ENCODE results near the gene MED26. TPM values are rescaled to one million over a fixed set of nuclear protein-coding genes. Genes with fewer than 3 reads are reported as not detected.

MED26 gene
- total RNA-seq, 1 experiment from 2014 or later = 8.8 TPM

DNA sequence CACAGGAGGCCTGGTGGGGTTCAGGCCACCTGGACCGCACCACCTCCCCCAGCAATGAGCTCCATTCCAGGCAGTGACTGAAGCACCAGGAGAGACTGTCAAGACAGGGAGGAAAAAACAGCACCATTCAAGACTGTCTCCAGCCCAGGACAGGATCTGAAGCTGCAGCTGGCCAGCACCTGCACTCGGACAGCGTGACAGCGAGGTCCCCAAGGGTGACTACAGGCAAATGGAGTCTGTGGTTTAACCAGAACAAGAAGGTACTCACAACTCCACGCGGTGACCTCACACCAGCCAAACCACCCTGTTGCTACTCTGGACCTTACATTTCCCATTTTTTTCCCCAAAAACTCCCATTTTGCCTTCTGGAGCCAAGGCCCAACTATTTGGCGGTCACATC, 9.8 kb downstream of the MED26 start:
- ATAC-seq (no peak), DNase-seq (ENCODE audit: low read depth, low spot score) (no peak)
- POLR2A ChIA-PET = no interaction called here
- no TSS peak for BruUV-seq (replicated peaks)
- H3K9me3 ChIP-seq (ENCODE audit: control insufficient read depth, insufficient read depth, low read depth, low read length) = no peaks in the 10 kb centered on the region
- CTCF ChIA-PET = no interaction called here
- H3K27ac ChIP-seq (ENCODE audit: low read length) = no peak overlapping the region
- H3K4me3 ChIP-seq (ENCODE audit: low read depth in 2 of 2, low read length in 2 of 2) = no peak overlapping the region
- H3K27me3 ChIP-seq (ENCODE audit: control insufficient read depth, insufficient read depth, low read length) = no peaks in the 10 kb centered on the region
- in situ Hi-C loops (cut with HindIII; ENCODE audit: low pct_unique_long_range_greater_than_20kb, low sequenced_read_pairs) = no loop called here
- peaks cover 6% of the 10 kb centered on the region for H3K4me1 ChIP-seq (ENCODE audit: control insufficient read depth, insufficient read depth, low read length)
- H3K36me3 ChIP-seq (ENCODE audit: control insufficient read depth, insufficient read depth, low read length) = no peaks in the 10 kb centered on the region
- intact Hi-C loops (cut with micrococcal nuclease; ENCODE audit: unreplicated experiment) = no loop called here
- TF ChIP-seq, protein P1, sequence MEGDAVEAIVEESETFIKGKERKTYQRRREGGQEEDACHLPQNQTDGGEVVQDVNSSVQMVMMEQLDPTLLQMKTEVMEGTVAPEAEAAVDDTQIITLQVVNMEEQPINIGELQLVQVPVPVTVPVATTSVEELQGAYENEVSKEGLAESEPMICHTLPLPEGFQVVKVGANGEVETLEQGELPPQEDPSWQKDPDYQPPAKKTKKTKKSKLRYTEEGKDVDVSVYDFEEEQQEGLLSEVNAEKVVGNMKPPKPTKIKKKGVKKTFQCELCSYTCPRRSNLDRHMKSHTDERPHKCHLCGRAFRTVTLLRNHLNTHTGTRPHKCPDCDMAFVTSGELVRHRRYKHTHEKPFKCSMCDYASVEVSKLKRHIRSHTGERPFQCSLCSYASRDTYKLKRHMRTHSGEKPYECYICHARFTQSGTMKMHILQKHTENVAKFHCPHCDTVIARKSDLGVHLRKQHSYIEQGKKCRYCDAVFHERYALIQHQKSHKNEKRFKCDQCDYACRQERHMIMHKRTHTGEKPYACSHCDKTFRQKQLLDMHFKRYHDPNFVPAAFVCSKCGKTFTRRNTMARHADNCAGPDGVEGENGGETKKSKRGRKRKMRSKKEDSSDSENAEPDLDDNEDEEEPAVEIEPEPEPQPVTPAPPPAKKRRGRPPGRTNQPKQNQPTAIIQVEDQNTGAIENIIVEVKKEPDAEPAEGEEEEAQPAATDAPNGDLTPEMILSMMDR (IDR thresholded peaks at IDR 0.05) = no peak
- TF ChIP-seq SIN3A (IDR thresholded peaks at IDR 0.05; ENCODE audit: borderline replicate concordance, insufficient read depth, low read depth, low read length) (no peak), TCF7L2 (IDR thresholded peaks at IDR 0.05; ENCODE audit: low read depth, low read length) (no peak), REST (IDR thresholded peaks at IDR 0.05; ENCODE audit: insufficient read depth in 1 of 2, low read depth in 2 of 2, low read length in 1 of 2) (no peak), POLR2AphosphoS5 (IDR thresholded peaks at IDR 0.05; ENCODE audit: low read depth, low read length) (no peak)

DNA sequence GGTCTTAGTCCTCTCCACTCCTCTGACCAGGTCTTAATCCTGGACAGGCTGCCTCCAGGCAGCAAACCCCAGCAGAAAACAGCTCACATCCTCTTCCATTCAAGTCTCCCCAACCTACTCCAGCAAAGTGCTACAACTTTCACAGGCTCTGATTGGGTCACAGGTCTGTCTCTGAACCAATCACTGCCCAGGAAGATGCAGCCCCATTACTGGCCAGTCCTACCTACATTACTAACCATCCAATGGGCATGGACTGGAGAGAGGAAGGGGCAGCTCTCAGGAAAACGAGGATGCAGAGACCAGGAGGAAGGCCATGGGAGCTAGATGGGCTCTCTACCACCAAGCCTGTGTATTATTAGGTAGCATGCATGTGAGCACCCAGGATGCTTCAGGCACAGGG, 12.2 kb downstream of the MED26 start:
- DNase-seq (ENCODE audit: low read depth, low spot score) = no peak
- BruUV-seq (replicated peaks) = no TSS peak
- intact Hi-C loops (cut with micrococcal nuclease; ENCODE audit: unreplicated experiment) = no loop called here
- peaks cover 6% of the 10 kb centered on the region for H3K4me1 ChIP-seq (ENCODE audit: control insufficient read depth, insufficient read depth, low read length)
- ChIA-PET CTCF (no interaction called here), POLR2A (no interaction called here)
- no peak overlapping the region for H3K4me3 ChIP-seq (ENCODE audit: low read depth in 2 of 2, low read length in 2 of 2)
- ATAC-seq = no peak
- in situ Hi-C loops (cut with HindIII; ENCODE audit: low pct_unique_long_range_greater_than_20kb, low sequenced_read_pairs) = no loop called here
- H3K27ac ChIP-seq (ENCODE audit: low read length) = no peak overlapping the region
- TF ChIP-seq POLR2AphosphoS5 (IDR thresholded peaks at IDR 0.05; ENCODE audit: low read depth, low read length) (no peak), REST (IDR thresholded peaks at IDR 0.05; ENCODE audit: insufficient read depth in 1 of 2, low read depth in 2 of 2, low read length in 1 of 2) (no peak), TCF7L2 (IDR thresholded peaks at IDR 0.05; ENCODE audit: low read depth, low read length) (no peak), SIN3A (IDR thresholded peaks at IDR 0.05; ENCODE audit: borderline replicate concordance, insufficient read depth, low read depth, low read length) (no peak)
- TF ChIP-seq, protein P1 (IDR thresholded peaks at IDR 0.05) = no peak
- H3K27me3 ChIP-seq (ENCODE audit: control insufficient read depth, insufficient read depth, low read length) = no peaks in the 10 kb centered on the region
- no peaks in the 10 kb centered on the region for H3K9me3 ChIP-seq (ENCODE audit: control insufficient read depth, insufficient read depth, low read depth, low read length)
- no peaks in the 10 kb centered on the region for H3K36me3 ChIP-seq (ENCODE audit: control insufficient read depth, insufficient read depth, low read length)

All from Panc1 (cell line).